Activated CD4-positive, alpha-beta T cell treated with anti-CD3 and anti-CD28 coated beads for 48 hours (primary cell): ENCODE measurements around the gene KCTD18.

ENCODE experiments used
- DNase-seq: peaks from one replicate; pipeline ENCODE4 v3.0.0-alpha.2; 2020

Gene KCTD18

GRCh38 chr2:200509612-200510433, at the start of gene KCTD18:
Gene KCTD18, minus strand, starts transcription at chr2:200510068. Its CDS starts 3,052 bp downstream, at chr2:200507016.
- DNase-seq, result peak; percentile 93

GRCh38 chr2:200540793-200541192, 30.9 kb upstream of the KCTD18 start:
- no peak for DNase-seq

- DNase-seq, result no peak
Measured at GRCh38 chr2:200538139-200538538, 28.3 kb upstream of the KCTD18 start.

- DNase-seq, result no peak
Measured at GRCh38 chr2:200534572-200534971, 24.7 kb upstream of the KCTD18 start.

- DNase-seq, result no peak
Measured at GRCh38 chr2:200533754-200534153, 23.9 kb upstream of the KCTD18 start.

GRCh38 chr2:200528228-200528627, 18.4 kb upstream of the KCTD18 start:
- DNase-seq, result no peak

- peak; percentile 98 for DNase-seq
Measured at GRCh38 chr2:200525882-200526651, 16.2 kb upstream of the KCTD18 start, which contains the start of gene SGO2. Gene SGO2, plus strand, starts transcription at chr2:200526207. Its CDS starts 6,769 bp downstream, at chr2:200532976.

- DNase-seq, result no peak
Measured at GRCh38 chr2:200525551-200525881, 15.6 kb upstream of the KCTD18 start.

GRCh38 chr2:200525066-200525465, 15.2 kb upstream of the KCTD18 start:
- DNase-seq, result no peak

- no peak for DNase-seq
Measured at GRCh38 chr2:200523604-200524003, 13.7 kb upstream of the KCTD18 start.

GRCh38 chr2:200523158-200523557, 13.3 kb upstream of the KCTD18 start:
- DNase-seq, result no peak

GRCh38 chr2:200515155-200515554, 5.3 kb upstream of the KCTD18 start:
- no peak for DNase-seq

- peak; percentile 8 for DNase-seq
Measured at GRCh38 chr2:200509235-200509611, 645 bp downstream of the KCTD18 start.

GRCh38 chr2:200507179-200507578, 2.7 kb downstream of the KCTD18 start:
- no peak for DNase-seq

- DNase-seq, result no peak
Measured at GRCh38 chr2:200506679-200507078, 3.2 kb downstream of the KCTD18 start.

- DNase-seq, result no peak
Measured at GRCh38 chr2:200502196-200502595, 7.7 kb downstream of the KCTD18 start.

GRCh38 chr2:200498402-200499162, 11.3 kb downstream of the KCTD18 start:
- DNase-seq, result no peak

- DNase-seq, result no peak
Measured at GRCh38 chr2:200496696-200497095, 13.2 kb downstream of the KCTD18 start.

- DNase-seq, result no peak
Measured at GRCh38 chr2:200494048-200494447, 15.8 kb downstream of the KCTD18 start.

- DNase-seq, result no peak
Measured at GRCh38 chr2:200492656-200493055, 17.2 kb downstream of the KCTD18 start.

GRCh38 chr2:200490001-200490400, 19.9 kb downstream of the KCTD18 start:
- DNase-seq, result no peak

- no peak for DNase-seq
Measured at GRCh38 chr2:200488169-200488568, 21.7 kb downstream of the KCTD18 start.

- no peak for DNase-seq
Measured at GRCh38 chr2:200486529-200486928, 23.3 kb downstream of the KCTD18 start.
